AG04449 (cell line): Measurements from ENCODE around the gene CDRT15L2.
"Not testable (repeated sequence)": the region's sequence is repeated elsewhere in the genome, so short reads cannot be mapped to it uniquely, and the experiment has no call there.

Experiments used
- CTCF ChIA-PET: fragments of 350-600 bp; formaldehyde crosslinking; extraction: SDS; loops from one replicate; lab custom pipeline; 2021; ENCODE audit warnings: antibody characterized with exemption; lab: Yijun Ruan, JAX
- POLR2A ChIA-PET: fragments of 400-600, 350-600 bp; formaldehyde crosslinking; extraction: SDS; loops from one replicate; lab custom pipeline; 2020; ENCODE audit warnings: antibody characterized with exemption, inconsistent platforms; lab: Yijun Ruan, JAX
- DNase-seq: peaks from one replicate; pipeline ENCODE4 v3.0.0-alpha.2; 2010; ENCODE audit warnings: low read depth, low spot score
- H3K4me3 ChIP-seq: 2 replicates; pipeline ENCODE4 v1.5.1; 2011; ENCODE audit warnings: low read depth, mild to moderate bottlenecking, control low read depth, low read length
- TF ChIP-seq, protein P1 (sequence below): IDR thresholded peaks from one replicate; pipeline ENCODE4 v1.5.1; 2011; ENCODE audit warnings: mild to moderate bottlenecking, moderate library complexity, low read length, control low read depth, inconsistent platforms; ENCODE audit not compliant: insufficient read depth; ENCODE audit errors: missing control alignments

Gene CDRT15L2

DNA sequence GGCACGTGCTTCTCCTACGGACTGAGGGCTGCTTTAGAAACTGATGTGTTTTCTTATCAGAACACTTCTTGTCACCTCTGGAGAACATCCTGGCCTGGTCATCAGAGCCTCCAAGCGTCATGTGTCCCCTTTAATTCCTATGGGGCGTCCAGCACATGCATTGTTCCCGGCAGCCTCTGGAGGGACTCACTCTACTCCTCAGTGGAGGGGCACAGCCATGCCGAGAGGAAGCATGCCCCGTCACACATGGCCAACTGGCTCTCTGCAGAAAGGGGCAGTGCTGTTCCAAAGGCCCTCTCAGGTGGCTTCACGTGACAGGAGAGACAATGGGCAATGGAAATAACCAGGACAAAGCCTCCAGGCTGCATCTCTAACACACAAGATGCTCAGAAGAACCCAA lies 31.8 kb downstream of the CDRT15L2 start:
- TF ChIP-seq, protein P1, sequence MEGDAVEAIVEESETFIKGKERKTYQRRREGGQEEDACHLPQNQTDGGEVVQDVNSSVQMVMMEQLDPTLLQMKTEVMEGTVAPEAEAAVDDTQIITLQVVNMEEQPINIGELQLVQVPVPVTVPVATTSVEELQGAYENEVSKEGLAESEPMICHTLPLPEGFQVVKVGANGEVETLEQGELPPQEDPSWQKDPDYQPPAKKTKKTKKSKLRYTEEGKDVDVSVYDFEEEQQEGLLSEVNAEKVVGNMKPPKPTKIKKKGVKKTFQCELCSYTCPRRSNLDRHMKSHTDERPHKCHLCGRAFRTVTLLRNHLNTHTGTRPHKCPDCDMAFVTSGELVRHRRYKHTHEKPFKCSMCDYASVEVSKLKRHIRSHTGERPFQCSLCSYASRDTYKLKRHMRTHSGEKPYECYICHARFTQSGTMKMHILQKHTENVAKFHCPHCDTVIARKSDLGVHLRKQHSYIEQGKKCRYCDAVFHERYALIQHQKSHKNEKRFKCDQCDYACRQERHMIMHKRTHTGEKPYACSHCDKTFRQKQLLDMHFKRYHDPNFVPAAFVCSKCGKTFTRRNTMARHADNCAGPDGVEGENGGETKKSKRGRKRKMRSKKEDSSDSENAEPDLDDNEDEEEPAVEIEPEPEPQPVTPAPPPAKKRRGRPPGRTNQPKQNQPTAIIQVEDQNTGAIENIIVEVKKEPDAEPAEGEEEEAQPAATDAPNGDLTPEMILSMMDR = no peak
- CTCF ChIA-PET = no interaction called here
- H3K4me3 ChIP-seq = no peak overlapping the region
- POLR2A ChIA-PET = no interaction called here
- no peak for DNase-seq

DNA sequence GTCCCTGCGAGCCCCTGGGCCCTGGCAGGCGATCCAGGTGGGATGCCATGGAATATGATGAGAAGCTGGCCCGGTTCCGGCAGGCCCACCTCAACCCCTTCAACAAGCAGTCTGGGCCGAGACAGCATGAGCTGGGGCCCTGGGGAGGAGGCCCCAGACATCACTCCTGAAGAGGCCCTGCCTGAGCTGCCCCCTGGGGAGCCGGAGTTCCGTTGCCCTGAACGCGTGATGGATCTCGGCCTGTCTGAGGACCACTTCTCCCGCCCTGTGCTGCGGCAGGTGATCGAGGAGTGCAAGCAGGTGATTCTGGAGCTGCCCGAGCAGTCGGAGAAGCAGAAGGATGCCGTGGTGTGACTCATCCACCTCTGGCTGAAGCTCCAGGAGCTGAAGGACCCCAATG lies 33.1 kb downstream of the CDRT15L2 start:
- TF ChIP-seq, protein P1 = no peak
- DNase-seq = no peak
- POLR2A ChIA-PET = no interaction called here
- CTCF ChIA-PET = no interaction called here
- no peak overlapping the region for H3K4me3 ChIP-seq

DNA sequence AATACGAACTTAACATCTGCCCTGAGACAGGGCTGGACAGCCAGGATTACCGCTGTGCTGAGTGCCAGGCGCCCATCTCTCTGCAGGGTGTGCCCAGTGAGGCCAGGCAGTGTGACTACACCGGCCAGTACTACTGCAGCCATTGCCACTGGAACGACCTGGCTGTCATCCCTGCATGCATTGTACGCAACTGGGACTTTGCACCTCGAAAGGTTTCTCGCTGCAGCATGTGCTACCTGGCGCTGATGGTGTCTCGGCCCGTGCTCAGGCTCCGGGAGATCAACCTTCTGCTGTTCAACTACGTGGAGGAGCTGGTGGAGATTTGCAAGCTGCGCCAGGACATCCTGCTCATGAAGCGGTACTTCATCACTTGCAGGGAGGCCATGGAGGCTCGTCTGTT lies 33.7 kb downstream of the CDRT15L2 start:
- CTCF ChIA-PET = no interaction called here
- POLR2A ChIA-PET = no interaction called here
- no peak overlapping the region for H3K4me3 ChIP-seq
- DNase-seq = no peak
- TF ChIP-seq, protein P1 = no peak

DNA sequence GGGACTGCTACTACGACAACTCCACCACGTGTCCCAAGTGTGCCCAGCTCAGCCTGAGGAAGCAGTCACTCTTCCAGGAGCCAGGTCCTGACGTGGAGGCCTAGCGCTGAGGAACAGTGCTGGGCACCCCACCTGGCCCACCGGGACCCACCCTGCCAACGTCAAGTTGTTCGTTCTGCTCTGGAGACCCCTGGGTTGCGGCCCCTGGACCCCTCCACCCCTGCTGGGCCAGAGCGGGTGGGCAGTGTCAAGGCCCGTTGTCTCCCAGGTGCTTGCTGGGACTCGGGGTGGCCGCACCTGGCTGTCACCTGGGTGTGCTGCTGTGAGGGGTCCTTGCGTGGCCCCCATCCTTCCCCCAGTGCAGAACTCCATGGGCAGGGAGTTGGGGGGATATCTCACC lies 34.4 kb downstream of the CDRT15L2 start:
- H3K4me3 ChIP-seq = no peak overlapping the region
- no peak for DNase-seq
- TF ChIP-seq, protein P1 = no peak
- ChIA-PET CTCF (no interaction called here), POLR2A (no interaction called here)

DNA sequence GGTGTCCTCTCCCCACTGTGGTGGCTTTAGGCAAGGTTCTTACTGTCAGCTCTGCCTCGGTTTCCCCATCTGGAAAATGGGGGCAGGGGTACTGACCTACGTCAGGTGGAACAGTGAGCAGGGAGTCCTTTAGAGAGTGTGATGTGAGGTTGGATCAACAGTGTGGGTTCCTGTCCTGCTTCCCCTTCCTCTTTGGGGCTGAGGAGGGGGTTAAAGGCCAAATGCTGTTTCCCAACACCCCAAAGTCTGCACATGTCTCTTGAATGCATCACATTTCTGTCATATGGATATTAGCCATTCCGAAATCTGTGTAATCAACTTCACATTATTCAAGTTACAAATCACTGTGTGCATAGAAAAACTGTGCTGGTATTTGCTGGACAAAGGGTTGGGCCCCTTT lies 35.9 kb downstream of the CDRT15L2 start:
- CTCF ChIA-PET, POLR2A ChIA-PET, DNase-seq, H3K4me3 ChIP-seq: not testable (repeated sequence)
